Panc1 (cell line): Measurements from ENCODE around the gene PARP16.

Experiments
- POLR2AphosphoS5 ChIP-seq: IDR thresholded peaks from 2 replicates; pipeline ENCODE4 v1.6.1; 2012; ENCODE audit warnings: mild to moderate bottlenecking, low read depth, low read length, moderate library complexity
- TCF7L2 ChIP-seq: IDR thresholded peaks from 2 replicates; pipeline ENCODE4 v1.6.1; 2011; ENCODE audit warnings: mild to moderate bottlenecking, low read depth, low read length, inconsistent platforms
- TF ChIP-seq, protein P1 (sequence below): fragments of 450-650 bp; IDR thresholded peaks from 2 replicates; pipeline ENCODE4 v1.5.1; 2017; ENCODE audit warnings: mild to moderate bottlenecking

DNA sequence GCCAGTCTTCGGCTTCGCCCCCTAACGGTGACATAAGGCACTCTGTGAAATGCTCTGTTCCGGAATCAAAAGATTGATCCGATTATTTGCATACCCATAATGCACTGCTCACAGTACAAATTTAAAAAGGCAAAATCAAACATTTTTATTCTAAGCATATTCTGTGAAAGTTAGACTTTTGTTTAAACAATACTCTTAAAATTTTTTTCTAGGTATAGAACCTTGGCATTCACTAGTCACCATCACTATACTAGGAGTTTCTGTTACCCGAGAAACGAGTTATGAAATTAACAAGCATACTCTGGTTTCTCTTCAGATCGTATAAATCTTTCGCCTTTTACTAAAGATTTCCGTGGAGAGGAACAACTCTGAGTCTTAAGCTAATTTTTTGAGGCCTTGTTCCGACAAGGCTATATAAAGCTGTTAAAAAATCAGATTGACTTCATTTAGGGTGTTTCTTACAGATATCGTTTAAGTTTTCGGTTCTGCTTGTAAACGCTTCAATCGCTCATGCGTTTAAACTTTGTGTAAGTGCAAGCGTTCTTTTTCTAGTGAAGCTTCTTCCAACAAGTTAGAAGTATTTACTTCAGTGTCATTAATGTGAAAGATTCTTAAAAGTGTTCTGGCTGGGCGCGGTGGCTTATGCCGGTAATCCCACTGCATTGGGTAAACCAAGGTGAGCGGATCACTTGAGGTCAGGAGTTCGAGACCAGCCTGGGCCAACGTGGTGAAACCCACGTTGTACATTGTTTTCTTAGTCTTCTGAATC is 17.9 kb upstream of the PARP16 start, which contains the start of gene RNU5B-1:
- TF ChIP-seq, protein P1, sequence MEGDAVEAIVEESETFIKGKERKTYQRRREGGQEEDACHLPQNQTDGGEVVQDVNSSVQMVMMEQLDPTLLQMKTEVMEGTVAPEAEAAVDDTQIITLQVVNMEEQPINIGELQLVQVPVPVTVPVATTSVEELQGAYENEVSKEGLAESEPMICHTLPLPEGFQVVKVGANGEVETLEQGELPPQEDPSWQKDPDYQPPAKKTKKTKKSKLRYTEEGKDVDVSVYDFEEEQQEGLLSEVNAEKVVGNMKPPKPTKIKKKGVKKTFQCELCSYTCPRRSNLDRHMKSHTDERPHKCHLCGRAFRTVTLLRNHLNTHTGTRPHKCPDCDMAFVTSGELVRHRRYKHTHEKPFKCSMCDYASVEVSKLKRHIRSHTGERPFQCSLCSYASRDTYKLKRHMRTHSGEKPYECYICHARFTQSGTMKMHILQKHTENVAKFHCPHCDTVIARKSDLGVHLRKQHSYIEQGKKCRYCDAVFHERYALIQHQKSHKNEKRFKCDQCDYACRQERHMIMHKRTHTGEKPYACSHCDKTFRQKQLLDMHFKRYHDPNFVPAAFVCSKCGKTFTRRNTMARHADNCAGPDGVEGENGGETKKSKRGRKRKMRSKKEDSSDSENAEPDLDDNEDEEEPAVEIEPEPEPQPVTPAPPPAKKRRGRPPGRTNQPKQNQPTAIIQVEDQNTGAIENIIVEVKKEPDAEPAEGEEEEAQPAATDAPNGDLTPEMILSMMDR = peak; percentile 96; the same call in 1 of the 2 replicates
- TF ChIP-seq POLR2AphosphoS5 (peak; percentile 100), TCF7L2 (peak; percentile 94)
